HCEC 1CT (cell line): ENCODE results near the gene HNRNPH1.

Source experiments
- DNase-seq: peaks from one replicate; pipeline ENCODE4 v3.0.0-alpha.2; 2017

HNRNPH1 gene

GRCh38 chr5:179601871-179602625, 21.4 kb downstream of the HNRNPH1 start:
- no peak for DNase-seq

- DNase-seq, result no peak
Observed at GRCh38 chr5:179599973-179600372, 23.5 kb downstream of the HNRNPH1 start.

GRCh38 chr5:179599566-179599965, 23.9 kb downstream of the HNRNPH1 start:
- DNase-seq, result no peak

- no peak for DNase-seq
Observed at GRCh38 chr5:179599100-179599499, 24.4 kb downstream of the HNRNPH1 start.

DNA sequence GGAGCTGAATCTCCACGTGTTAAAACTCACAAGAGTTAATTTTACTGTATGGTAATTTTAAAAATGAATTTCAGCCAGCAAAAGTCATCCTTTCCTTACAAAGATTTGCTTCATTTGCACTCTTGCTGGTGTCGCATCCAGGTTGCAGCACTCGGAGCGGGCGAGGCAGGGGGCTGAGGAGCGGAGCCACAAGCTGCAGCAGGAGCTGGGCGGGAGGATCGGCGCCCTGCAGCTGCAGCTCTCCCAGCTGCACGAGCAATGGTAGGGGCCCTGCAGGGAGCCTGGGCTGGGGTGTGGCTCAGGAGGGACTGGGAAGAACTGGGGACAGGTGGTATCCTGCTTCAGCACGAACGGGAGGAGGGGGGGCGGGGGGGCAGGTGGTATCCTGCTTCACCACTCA, 27.1 kb downstream of the HNRNPH1 start:
- no peak for DNase-seq

GRCh38 chr5:179595916-179596315, 27.6 kb downstream of the HNRNPH1 start:
- DNase-seq, result peak; percentile 79

DNA sequence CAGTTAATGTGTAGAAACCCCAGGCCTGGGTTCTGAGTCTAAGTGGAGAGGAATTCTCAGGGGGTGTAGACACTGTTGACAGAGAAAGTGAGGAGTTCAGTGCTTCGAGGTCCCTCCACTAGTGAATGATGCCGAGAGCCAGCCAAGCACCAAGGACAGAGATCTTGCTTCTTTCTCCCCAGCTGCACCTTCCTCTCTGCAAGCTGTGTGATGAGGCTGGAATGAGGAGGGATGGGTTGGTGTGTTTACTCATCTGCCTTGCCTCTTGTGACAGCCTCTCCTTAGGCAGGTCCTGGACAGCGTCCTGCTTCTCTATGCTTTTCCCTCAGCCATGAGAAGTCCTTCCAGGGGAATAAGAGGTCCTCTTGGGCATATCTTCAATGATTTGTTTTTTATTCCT, 35.3 kb downstream of the HNRNPH1 start:
- no peak for DNase-seq

DNA sequence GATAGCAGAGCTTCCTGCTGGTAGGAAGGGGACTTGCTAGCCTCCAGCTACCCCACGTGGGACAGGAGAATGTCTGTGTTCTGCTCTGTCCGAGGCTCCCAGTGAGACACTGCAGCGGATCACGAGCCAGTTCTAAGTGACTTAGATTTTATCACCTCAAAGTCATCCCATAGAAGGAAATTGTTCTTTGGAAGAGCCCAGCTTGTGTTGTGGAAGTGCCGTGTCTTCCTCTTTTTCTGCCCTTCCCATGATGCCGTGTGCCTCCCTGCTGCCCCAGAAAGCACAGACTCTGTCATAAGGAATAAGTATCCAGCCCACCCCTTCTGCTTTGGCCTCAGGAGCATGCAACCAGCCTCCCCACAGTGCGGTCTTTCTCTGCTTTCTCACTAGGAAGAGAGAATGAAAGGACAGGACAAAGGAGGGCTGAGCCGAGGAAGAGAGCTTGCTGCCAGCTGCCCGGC, 37.5 kb downstream of the HNRNPH1 start:
- DNase-seq, result no peak

- DNase-seq, result no peak
Observed at GRCh38 chr5:179577286-179577960, 46.0 kb downstream of the HNRNPH1 start.

GRCh38 chr5:179572386-179572785, 51.1 kb downstream of the HNRNPH1 start:
- DNase-seq, result no peak

- DNase-seq, result no peak
Observed at GRCh38 chr5:179568721-179569120, 54.8 kb downstream of the HNRNPH1 start.

GRCh38 chr5:179564526-179564925, 58.9 kb downstream of the HNRNPH1 start:
- no peak for DNase-seq
